Measurements from ENCODE around the gene RAB6D.
"Not testable (repeated sequence)": the region's sequence is repeated elsewhere in the genome, so short reads cannot be mapped to it uniquely, and the experiment has no call there.

Gene RAB6D

GRCh38 chr2:131367352-131367751 lies 3.4 kb upstream of the RAB6D start:
- DNase-seq (ENCODE audit: extremely low read depth, low read depth) = no peak
- TF ChIP-seq, protein P1, sequence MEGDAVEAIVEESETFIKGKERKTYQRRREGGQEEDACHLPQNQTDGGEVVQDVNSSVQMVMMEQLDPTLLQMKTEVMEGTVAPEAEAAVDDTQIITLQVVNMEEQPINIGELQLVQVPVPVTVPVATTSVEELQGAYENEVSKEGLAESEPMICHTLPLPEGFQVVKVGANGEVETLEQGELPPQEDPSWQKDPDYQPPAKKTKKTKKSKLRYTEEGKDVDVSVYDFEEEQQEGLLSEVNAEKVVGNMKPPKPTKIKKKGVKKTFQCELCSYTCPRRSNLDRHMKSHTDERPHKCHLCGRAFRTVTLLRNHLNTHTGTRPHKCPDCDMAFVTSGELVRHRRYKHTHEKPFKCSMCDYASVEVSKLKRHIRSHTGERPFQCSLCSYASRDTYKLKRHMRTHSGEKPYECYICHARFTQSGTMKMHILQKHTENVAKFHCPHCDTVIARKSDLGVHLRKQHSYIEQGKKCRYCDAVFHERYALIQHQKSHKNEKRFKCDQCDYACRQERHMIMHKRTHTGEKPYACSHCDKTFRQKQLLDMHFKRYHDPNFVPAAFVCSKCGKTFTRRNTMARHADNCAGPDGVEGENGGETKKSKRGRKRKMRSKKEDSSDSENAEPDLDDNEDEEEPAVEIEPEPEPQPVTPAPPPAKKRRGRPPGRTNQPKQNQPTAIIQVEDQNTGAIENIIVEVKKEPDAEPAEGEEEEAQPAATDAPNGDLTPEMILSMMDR (IDR thresholded peaks at IDR 0.05; ENCODE audit: low read depth, low read length) = no peak

DNA sequence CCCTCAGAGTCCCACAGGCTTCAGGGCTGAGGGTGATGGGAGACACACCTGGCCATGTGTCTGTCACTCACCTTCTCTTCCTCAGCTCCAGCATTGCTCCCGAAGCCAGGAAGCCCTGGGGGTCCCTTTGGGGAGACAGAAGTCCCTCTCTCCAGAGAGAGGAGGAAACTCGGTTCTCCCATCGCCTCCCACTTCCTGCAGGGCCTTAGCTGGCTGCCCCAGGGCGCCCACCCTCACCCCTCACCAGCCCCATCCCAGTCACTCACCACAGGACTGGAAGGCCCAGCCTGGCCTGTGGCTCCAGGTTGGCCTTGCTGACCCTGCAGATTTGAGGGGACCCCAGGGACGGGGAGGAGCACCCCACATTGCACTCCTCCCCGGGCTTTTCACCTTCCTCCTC lies 2.7 kb upstream of the RAB6D start:
- TF ChIP-seq, protein P1 (IDR thresholded peaks at IDR 0.05; ENCODE audit: low read depth, low read length) = no peak
- no peak for DNase-seq (ENCODE audit: extremely low read depth, low read depth)

GRCh38 chr2:131365452-131365851 lies 1.5 kb upstream of the RAB6D start:
- no peak for DNase-seq (ENCODE audit: extremely low read depth, low read depth)
- TF ChIP-seq, protein P1 (IDR thresholded peaks at IDR 0.05; ENCODE audit: low read depth, low read length) = no peak

DNA sequence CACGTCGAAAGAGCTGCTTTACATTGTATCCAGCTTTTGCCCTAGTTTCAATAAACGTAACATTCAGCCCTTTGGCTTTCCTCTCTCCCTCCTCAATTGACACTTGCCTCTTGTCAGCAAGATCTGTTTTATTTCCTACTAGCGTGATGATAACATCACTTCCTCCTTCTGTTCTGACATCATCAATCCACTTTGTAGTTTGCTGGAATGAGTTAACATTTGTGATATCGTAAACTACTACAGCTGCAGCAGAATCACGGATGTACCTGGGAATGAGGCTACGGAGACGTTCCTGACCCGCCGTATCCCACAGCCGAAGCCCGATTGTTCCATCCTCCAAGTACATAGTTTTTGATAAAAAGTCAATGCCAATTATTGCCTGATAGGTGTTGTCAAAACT lies 755 bp downstream of the RAB6D start:
- DNase-seq (ENCODE audit: extremely low read depth, low read depth) = not testable (repeated sequence)

GRCh38 chr2:131361773-131362172 lies 2.2 kb downstream of the RAB6D start:
- DNase-seq (ENCODE audit: extremely low read depth, low read depth) = not testable (repeated sequence)

GRCh38 chr2:131353167-131353697 lies 10.7 kb downstream of the RAB6D start:
- not testable (repeated sequence) for DNase-seq (ENCODE audit: extremely low read depth, low read depth)

GRCh38 chr2:131349021-131349420 lies 14.9 kb downstream of the RAB6D start:
- TF ChIP-seq, protein P1 (IDR thresholded peaks at IDR 0.05; ENCODE audit: low read depth, low read length) = no peak
- no peak for DNase-seq (ENCODE audit: extremely low read depth, low read depth)

- DNase-seq (ENCODE audit: extremely low read depth, low read depth) = not testable (repeated sequence)
Measured at GRCh38 chr2:131347035-131347434, 16.9 kb downstream of the RAB6D start.

DNA sequence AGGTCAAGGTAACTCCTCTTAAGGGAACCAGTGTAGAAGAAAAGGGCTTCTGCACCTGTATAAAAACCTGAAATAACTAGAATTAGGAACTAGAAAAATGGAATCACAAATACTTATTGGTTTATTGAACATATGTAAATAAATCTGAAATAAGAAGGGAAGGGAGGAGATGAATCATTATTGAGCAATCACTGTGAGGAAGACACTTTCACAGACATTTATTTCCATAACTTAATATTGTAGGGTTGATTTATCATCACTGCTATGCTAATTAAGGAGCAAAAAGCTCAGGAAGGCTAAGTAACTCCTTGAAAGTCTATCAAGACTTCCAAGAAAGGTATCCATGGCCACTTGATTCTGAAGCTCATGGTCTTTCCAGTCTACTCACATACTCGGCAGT lies 24.7 kb downstream of the RAB6D start:
- not testable (repeated sequence) for DNase-seq (ENCODE audit: extremely low read depth, low read depth)

DNA sequence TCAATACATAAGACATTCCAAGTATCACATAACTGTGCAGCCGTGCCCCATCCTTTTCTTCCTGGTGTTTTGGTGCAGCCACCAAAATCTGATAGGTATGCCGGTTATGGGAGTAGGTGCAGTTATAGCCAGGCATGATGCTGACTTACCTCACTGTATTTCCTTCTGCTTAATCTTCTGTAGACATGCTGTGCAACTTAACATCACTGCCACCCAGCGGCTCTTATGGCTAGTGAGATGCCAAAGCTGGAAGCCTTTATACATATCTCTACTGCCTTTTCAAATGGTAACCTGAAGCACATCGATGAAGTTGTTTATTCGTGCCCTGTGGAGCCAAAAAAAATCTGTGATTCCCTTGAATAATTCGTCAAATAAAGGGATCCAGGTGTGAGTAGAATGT lies 28.6 kb downstream of the RAB6D start:
- peak; percentile 3 for DNase-seq (ENCODE audit: extremely low read depth, low read depth)

DNA sequence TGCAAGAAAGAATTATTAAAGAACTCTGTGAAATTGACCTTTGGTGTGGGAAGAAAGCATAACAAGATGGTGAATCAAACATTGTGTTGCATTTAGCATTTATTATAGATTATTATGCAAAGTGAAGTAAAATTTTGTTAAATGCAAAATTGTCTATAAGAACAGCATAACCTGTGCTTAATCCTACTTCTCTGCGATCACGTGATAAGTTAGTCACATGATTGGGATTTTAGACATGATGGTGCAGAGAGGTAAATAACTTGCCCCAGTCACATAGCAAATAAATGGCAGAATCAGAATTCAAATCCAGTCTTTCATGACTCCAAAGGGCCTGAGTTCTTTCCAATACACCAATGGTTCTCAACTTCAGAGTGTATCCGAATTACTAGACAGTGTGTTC lies 31.3 kb downstream of the RAB6D start:
- DNase-seq (ENCODE audit: extremely low read depth, low read depth) = not testable (repeated sequence)

GRCh38 chr2:131331000-131331399 lies 33.0 kb downstream of the RAB6D start:
- not testable (repeated sequence) for DNase-seq (ENCODE audit: extremely low read depth, low read depth)
